ENCODE data around the gene ZNF792. TPM values are rescaled to one million over a fixed set of nuclear protein-coding genes. Genes with fewer than 3 reads are reported as not detected.
"Not testable (repeated sequence)": the region's sequence is repeated elsewhere in the genome, so short reads cannot be mapped to it uniquely, and the experiment has no call there.

The ZNF792 gene
- polyA plus RNA-seq, 1 of the 3 experiments (the other 2 are of a cell fraction), result 1.5 TPM

DNA sequence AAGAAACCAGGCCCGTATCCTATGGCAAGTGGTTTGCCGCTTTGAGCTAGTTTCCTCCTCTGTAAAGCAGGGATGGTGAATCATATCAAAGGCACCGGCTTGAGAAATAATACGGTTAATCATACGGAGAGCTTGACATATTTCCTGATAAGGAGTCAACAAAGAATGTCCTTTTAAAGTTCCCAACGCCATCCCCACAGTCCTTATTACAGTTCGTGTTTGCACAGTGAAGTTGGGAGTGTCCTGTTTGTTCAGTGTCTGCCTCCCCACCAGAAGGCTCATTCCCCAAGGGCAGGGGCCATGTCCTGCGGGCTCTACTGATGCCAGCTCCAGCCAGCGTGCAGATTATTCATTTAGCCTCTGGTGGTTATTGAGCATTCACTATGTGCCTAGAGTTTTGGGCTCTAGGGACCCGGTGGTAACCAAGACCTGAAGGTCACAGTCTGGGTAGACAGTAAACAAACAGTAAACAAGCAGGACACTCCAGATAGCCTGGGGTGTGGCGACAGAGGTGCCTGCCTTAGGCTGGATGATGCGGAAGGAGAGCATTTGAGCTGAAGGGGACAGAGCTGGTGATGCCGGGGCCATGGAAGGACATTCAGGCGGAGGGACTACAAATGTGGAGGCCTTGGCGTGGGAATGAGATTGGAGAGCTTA is 42.4 kb upstream of the ZNF792 start:
- Histone ChIP-seq H3K4me1 (ENCODE audit: control insufficient read depth in 1 of 2, insufficient read depth in 2 of 2, low read depth in 1 of 2, low read length in 1 of 2) (peaks cover 0 to 6% of the 10 kb centered on the region in 2 experiments; a peak in 2 of 4 replicates), H3K4me2 (no peak overlapping the region), H3F3A (replicated peaks; ENCODE audit: insufficient read depth) (no peaks in the 10 kb centered on the region), H3K79me2 (ENCODE audit: insufficient read depth) (peaks cover 64% of the 10 kb centered on the region), H3K27me3 (ENCODE audit: insufficient read depth) (no peaks in the 10 kb centered on the region), H3K9me2 (no peaks in the 10 kb centered on the region), H3K4me3 (ENCODE audit: low read depth in 2 of 2, low read length in 1 of 2) (no peak overlapping the region), H3K27ac (ENCODE audit: low read depth in 2 of 2, low read length in 1 of 2) (no peak overlapping the region), H3K9ac (no peak overlapping the region), H3K36me3 (replicated peaks in 1 of 2; ENCODE audit: control insufficient read depth in 1 of 2, insufficient read depth in 2 of 2, low read length in 1 of 2) (peaks cover 3 to 26% of the 10 kb centered on the region in 2 experiments), H2AFZ (ENCODE audit: low read depth) (no peak overlapping the region), H3K9me3 (no peaks in the 10 kb centered on the region), H4K20me1 (ENCODE audit: insufficient read depth) (peaks cover 51% of the 10 kb centered on the region)
- WGBS (ENCODE audit: low lambda C conversion rate), result 58% methylated on average over 15 of the region's 15 CpGs
- TF ChIP-seq, protein P1, sequence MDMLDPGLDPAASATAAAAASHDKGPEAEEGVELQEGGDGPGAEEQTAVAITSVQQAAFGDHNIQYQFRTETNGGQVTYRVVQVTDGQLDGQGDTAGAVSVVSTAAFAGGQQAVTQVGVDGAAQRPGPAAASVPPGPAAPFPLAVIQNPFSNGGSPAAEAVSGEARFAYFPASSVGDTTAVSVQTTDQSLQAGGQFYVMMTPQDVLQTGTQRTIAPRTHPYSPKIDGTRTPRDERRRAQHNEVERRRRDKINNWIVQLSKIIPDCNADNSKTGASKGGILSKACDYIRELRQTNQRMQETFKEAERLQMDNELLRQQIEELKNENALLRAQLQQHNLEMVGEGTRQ (IDR thresholded peaks at IDR 0.05; ENCODE audit: borderline replicate concordance, low read depth, low read length), result no peak
- TF ChIP-seq MEF2A (IDR thresholded peaks at IDR 0.05; ENCODE audit: borderline replicate concordance, low read depth) (no peak), GABPA (IDR thresholded peaks at IDR 0.05; ENCODE audit: low read depth) (no peak), MXI1 (IDR thresholded peaks at IDR 0.05; ENCODE audit: low read depth, low read length) (no peak), TCF12 (IDR thresholded peaks at IDR 0.05) (no peak), SIN3A (IDR thresholded peaks at IDR 0.05; ENCODE audit: borderline replicate concordance, low read depth, low read length) (no peak), FOXM1 (IDR thresholded peaks at IDR 0.05; ENCODE audit: low read depth) (no peak), CHD2 (IDR thresholded peaks at IDR 0.05; ENCODE audit: low read length, partially characterized antibody) (no peak), FOXJ3 (CRISPR knock-in tag; IDR thresholded peaks at IDR 0.05) (no peak), RFX5 (IDR thresholded peaks at IDR 0.05; ENCODE audit: low read length) (no peak), SMC3 (IDR thresholded peaks at IDR 0.05; ENCODE audit: low read depth, low read length) (no peak), ELF1 (IDR thresholded peaks at IDR 0.05) (no peak), RAD21 (IDR thresholded peaks at IDR 0.05; ENCODE audit: low read length) (no peak)
- TF ChIP-seq, protein P2, sequence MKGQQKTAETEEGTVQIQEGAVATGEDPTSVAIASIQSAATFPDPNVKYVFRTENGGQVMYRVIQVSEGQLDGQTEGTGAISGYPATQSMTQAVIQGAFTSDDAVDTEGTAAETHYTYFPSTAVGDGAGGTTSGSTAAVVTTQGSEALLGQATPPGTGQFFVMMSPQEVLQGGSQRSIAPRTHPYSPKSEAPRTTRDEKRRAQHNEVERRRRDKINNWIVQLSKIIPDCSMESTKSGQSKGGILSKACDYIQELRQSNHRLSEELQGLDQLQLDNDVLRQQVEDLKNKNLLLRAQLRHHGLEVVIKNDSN (IDR thresholded peaks at IDR 0.05; ENCODE audit: borderline replicate concordance, low read depth), result no peak
- TF ChIP-seq, protein P3, sequence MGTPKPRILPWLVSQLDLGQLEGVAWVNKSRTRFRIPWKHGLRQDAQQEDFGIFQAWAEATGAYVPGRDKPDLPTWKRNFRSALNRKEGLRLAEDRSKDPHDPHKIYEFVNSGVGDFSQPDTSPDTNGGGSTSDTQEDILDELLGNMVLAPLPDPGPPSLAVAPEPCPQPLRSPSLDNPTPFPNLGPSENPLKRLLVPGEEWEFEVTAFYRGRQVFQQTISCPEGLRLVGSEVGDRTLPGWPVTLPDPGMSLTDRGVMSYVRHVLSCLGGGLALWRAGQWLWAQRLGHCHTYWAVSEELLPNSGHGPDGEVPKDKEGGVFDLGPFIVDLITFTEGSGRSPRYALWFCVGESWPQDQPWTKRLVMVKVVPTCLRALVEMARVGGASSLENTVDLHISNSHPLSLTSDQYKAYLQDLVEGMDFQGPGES (IDR thresholded peaks at IDR 0.05; ENCODE audit: low read depth, low read length), result no peak
- ChIA-PET POLR2A (no interaction called here), CTCF (interaction anchor here (1.4 to 6.6 kb wide), 2 partner anchors 33 to 38 kb away, joined by 5 to 38 read pairs; no protein-coding TSS in a partner anchor)
- DNase-seq, result no peak

DNA sequence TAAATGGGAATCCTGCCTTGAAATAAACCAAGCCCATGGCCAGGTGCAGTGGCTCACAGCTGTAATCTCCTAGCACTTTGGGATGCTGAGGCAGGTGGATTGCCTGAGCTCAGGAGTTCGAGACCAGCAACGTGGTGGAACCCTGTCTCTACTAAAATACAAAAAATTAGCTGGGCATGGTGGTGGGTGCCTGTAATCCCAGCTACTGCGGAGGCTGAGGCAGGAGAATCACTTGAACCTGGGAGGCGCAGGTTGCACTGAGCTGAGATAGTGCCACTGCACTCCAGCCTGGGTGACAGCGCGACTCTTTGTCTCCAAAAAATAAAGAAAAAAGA is 41.9 kb upstream of the ZNF792 start:
- H3K9me2 ChIP-seq; DNase-seq; H3K4me1 ChIP-seq (ENCODE audit: control insufficient read depth in 1 of 2, insufficient read depth in 2 of 2, low read depth in 1 of 2, low read length in 1 of 2); H3K27me3 ChIP-seq (ENCODE audit: insufficient read depth); H3F3A ChIP-seq (replicated peaks; ENCODE audit: insufficient read depth); H3K4me2 ChIP-seq; H3K27ac ChIP-seq (ENCODE audit: low read depth in 2 of 2, low read length in 1 of 2); POLR2A ChIA-PET; H3K9ac ChIP-seq; H3K4me3 ChIP-seq (ENCODE audit: low read depth in 2 of 2, low read length in 1 of 2); H2AFZ ChIP-seq (ENCODE audit: low read depth); H3K9me3 ChIP-seq: not testable (repeated sequence)
- peaks cover 3 to 21% of the 10 kb centered on the region in 2 experiments for H3K36me3 ChIP-seq (replicated peaks in 1 of 2; ENCODE audit: control insufficient read depth in 1 of 2, insufficient read depth in 2 of 2, low read length in 1 of 2)
- peaks cover 51% of the 10 kb centered on the region for H4K20me1 ChIP-seq (ENCODE audit: insufficient read depth)
- WGBS (ENCODE audit: low lambda C conversion rate), result 74% methylated on average over 6 of the region's 6 CpGs
- CTCF ChIA-PET, result interaction anchor here (1.4 to 6.6 kb wide), 2 partner anchors 32 to 38 kb away, joined by 5 to 38 read pairs; no protein-coding TSS in a partner anchor
- H3K79me2 ChIP-seq (ENCODE audit: insufficient read depth), result peaks cover 69% of the 10 kb centered on the region

Measured in SK-N-SH (cell line).